ENCODE data around the gene CP.

The CP gene

GRCh38 chr3:149186721-149187120 lies 34.9 kb downstream of the CP start:
- DNase-seq (ENCODE audit: low read depth in 2 of 2, low spot score in 1 of 2), result no peak

- DNase-seq (ENCODE audit: low read depth in 2 of 2, low spot score in 1 of 2), result no peak
Observed at GRCh38 chr3:149186219-149186618, 35.4 kb downstream of the CP start.

- DNase-seq (ENCODE audit: low read depth in 2 of 2, low spot score in 1 of 2), result no peak
Observed at GRCh38 chr3:149181182-149181581, 40.4 kb downstream of the CP start.

- DNase-seq (ENCODE audit: low read depth in 2 of 2, low spot score in 1 of 2), result no peak
Observed at GRCh38 chr3:149180057-149180573, 41.5 kb downstream of the CP start.

GRCh38 chr3:149179220-149179619 lies 42.4 kb downstream of the CP start:
- DNase-seq (ENCODE audit: low read depth in 2 of 2, low spot score in 1 of 2), result no peak

GRCh38 chr3:149177122-149177521 lies 44.5 kb downstream of the CP start:
- no peak for DNase-seq (ENCODE audit: low read depth in 2 of 2, low spot score in 1 of 2)

GRCh38 chr3:149174901-149175300 lies 46.7 kb downstream of the CP start:
- no peak for DNase-seq (ENCODE audit: low read depth in 2 of 2, low spot score in 1 of 2)

- DNase-seq (ENCODE audit: low read depth in 2 of 2, low spot score in 1 of 2), result no peak
Observed at GRCh38 chr3:149170672-149171071, 51.0 kb downstream of the CP start.

- DNase-seq (ENCODE audit: low read depth in 2 of 2, low spot score in 1 of 2), result no peak
Observed at GRCh38 chr3:149167898-149168297, 53.7 kb downstream of the CP start.

GRCh38 chr3:149163066-149163465 lies 58.6 kb downstream of the CP start:
- no peak for DNase-seq (ENCODE audit: low read depth in 2 of 2, low spot score in 1 of 2)

GRCh38 chr3:149162007-149162406 lies 59.6 kb downstream of the CP start:
- no peak for DNase-seq (ENCODE audit: low read depth in 2 of 2, low spot score in 1 of 2)

GRCh38 chr3:149160754-149161300 lies 60.8 kb downstream of the CP start:
- DNase-seq (ENCODE audit: low read depth in 2 of 2, low spot score in 1 of 2), result no peak

- no peak for DNase-seq (ENCODE audit: low read depth in 2 of 2, low spot score in 1 of 2)
Observed at GRCh38 chr3:149153402-149153801, 68.2 kb downstream of the CP start.

GRCh38 chr3:149152420-149152819 lies 69.2 kb downstream of the CP start:
- DNase-seq (ENCODE audit: low read depth in 2 of 2, low spot score in 1 of 2), result no peak

- DNase-seq (ENCODE audit: low read depth in 2 of 2, low spot score in 1 of 2), result no peak
Observed at GRCh38 chr3:149151843-149152242, 69.8 kb downstream of the CP start.

- no peak for DNase-seq (ENCODE audit: low read depth in 2 of 2, low spot score in 1 of 2)
Observed at GRCh38 chr3:149150436-149150835, 71.2 kb downstream of the CP start.

- DNase-seq (ENCODE audit: low read depth in 2 of 2, low spot score in 1 of 2), result no peak
Observed at GRCh38 chr3:149145974-149146373, 75.7 kb downstream of the CP start.

GRCh38 chr3:149145356-149145755 lies 76.3 kb downstream of the CP start:
- no peak for DNase-seq (ENCODE audit: low read depth in 2 of 2, low spot score in 1 of 2)

GRCh38 chr3:149142682-149143081 lies 78.9 kb downstream of the CP start:
- DNase-seq (ENCODE audit: low read depth in 2 of 2, low spot score in 1 of 2), result no peak

GRCh38 chr3:149134575-149134974 lies 87.1 kb downstream of the CP start:
- DNase-seq (ENCODE audit: low read depth in 2 of 2, low spot score in 1 of 2), result no peak

GRCh38 chr3:149131589-149131988 lies 90.0 kb downstream of the CP start:
- DNase-seq (ENCODE audit: low read depth in 2 of 2, low spot score in 1 of 2), result no peak

- peak; percentile 62 to 66 for DNase-seq (ENCODE audit: low read depth in 2 of 2, low spot score in 1 of 2)
Observed at GRCh38 chr3:149129326-149130205, 92.1 kb downstream of the CP start, which contains the start of gene HPS3. HPS3 (plus strand) TSS chr3:149129638; CDS start chr3:149129724, 86 bp downstream.
